GM19372 (cell line): ENCODE measurements around the gene BSG.

Experiments used
- ATAC-seq: cut with Tn5 transposase; IDR thresholded peaks from one replicate; pipeline ENCODE4 v1.9.1; 2021; ENCODE audit warnings: mild to moderate bottlenecking, low read depth, moderate library complexity; ENCODE audit not compliant: unreplicated experiment

The BSG gene

DNA sequence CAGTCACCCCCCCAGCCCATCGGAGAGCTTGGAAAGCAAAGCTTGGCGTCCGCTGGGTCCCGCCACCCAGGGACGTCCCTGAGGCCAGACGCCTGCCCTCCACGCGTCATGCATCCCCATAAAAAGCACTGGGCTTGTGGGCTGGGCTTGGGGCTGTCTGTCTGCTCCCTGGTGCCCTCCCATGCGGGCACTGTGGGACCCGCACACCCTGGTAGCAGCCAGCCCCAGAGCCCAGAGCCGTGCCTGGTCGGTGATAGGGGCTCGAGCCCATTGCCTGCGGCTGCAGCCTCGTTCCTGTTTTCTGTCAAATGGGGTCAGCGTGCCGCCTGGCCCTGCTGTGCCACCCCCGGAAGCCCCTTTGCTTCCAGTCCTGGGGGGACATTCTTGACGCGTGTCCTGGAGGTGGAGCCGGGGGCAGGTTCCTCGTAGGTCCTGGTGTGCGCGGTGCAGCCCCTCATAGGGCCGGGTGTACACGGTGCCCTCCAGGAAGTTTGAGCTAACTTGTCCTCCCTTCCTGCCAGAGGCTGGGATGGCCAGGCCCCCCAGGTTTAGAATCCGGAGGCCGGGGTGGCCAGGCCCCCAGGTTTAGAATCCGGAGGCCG is 32.9 kb upstream of the BSG start:
- no peak for ATAC-seq

DNA sequence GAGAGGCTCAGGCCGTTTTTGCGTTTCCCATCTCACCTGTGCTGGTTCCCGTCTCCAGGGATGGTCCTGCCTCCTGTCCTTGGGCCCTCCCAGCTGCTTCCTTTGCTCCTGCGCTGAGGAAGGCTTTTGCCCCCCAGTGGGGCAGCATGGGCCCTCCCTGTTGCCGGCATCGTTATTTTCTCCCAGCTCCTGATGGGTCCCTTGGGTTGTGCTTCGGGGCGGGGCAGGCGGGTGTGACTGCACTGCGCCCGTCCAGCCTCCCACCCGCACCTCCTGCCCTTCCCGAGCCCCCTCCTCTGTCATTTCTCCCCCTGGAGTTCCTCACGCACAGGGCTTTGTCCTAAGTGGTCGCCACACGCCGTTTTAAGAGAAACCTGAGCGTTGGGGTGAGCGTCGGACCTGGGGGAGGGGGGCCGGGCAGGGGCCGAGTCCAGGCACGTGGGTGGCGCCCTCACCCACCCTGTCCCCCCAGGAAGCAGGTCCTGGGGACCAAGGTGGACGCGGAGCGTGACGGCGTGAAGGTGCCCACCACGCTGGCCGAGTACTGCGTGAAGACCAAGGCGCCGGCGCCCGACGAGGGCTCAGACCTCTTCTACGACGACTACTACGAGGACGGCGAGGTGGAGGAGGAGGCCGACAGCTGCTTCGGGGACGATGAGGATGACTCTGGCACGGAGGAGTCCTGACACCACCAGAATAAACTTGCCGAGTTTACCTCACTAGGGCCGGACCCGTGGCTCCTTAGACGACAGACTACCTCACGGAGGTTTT is 31.3 kb upstream of the BSG start:
- ATAC-seq: no peak

DNA sequence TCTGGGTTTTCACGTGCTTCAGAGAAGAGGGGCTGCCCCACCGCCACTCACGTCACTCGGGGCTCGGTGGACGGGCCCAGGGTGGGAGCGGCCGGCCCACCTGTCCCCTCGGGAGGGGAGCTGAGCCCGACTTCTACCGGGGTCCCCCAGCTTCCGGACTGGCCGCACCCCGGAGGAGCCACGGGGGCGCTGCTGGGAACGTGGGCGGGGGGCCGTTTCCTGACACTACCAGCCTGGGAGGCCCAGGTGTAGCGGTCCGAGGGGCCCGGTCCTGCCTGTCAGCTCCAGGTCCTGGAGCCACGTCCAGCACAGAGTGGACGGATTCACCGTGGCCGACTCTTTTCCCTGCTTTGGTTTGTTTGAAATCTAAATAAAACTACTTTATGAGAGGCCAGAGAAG is 30.7 kb upstream of the BSG start:
- no peak for ATAC-seq

DNA sequence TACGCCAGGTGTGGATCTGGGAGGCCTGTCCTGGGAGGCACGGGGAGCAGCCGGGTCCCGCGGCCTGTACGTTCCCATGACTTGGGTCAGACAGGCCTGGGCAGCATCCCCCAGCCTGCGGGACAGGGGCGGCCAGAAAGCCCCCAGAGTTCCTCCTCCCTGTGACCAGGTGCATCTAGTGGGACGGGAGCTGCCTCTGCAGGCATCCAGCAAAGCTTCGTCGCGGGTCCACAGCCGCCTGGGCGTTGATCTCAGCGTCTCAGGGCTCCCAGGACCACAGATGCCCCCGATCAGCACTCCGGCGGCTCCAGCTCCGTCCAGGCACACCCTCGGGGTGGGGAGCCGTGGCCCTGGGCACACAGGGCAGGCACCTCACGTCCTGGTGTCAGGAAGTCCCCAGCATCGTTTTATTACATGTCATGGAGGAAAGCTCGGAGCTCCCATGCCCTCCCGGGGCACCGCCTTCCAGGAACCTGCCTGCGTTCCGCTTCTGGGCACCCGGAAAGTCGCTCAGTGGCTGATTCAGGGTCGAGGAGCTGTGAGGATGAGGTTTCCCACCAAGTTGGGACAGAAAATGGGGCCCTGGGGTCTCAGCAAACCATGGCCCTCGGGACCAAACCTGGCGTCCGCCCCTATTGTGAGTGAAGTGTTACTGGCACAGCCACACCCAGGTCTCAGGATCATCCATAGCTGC is 30.1 kb upstream of the BSG start:
- no peak for ATAC-seq

DNA sequence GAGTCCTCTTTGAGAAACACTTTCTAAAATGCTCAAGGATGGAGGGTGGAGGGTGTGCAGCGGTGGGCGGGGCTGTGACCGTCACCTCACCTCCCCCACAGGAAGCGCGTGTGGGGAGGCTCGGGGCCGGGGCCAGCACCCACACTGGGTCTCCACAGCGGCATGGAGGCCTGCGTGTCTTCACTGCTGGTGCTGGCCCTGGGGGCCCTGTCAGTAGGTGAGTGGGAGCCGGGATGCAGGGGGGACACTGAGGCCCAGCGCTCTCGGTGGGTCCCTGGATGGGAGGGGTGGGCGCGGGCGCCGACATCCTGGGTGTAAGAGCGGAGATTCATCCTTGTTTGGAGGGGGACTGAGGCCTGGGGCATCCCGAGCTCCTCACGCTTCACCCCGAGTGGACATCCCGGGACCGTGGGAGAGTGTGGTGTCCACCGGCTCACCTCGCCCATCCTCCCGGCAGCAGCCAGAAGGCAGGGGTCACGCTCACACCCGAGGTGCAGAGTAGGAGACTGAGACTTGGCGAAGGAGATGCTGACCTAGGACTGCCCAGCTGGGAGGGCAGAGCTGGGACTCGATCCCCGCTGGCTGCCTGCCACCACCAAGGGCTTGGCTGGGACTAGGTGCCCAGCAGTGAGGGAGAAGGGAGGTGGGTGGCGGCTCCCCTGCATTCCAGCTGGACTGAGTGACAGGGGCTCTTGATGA is 28.3 kb upstream of the BSG start, which contains the start of gene GZMM:
TSS of gene GZMM (plus strand) at position 144 of the 699 bp plus-strand sequence. CDS start at position 163, 19 bp downstream.
- ATAC-seq: no peak

DNA sequence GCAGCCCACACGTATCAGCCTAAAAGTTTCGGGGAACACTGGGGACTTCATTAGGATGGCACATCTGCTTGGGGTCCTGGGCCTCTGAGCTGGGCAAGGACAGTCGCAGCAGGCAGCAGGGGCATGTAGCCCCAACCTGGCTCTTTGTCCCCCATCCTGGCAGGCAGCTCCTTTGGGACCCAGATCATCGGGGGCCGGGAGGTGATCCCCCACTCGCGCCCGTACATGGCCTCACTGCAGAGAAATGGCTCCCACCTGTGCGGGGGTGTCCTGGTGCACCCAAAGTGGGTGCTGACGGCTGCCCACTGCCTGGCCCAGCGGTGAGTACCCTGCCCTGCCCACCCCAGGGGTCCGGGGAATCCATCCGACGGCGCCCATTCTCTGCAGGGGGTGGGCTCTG is 25.3 kb upstream of the BSG start:
- no peak for ATAC-seq

DNA sequence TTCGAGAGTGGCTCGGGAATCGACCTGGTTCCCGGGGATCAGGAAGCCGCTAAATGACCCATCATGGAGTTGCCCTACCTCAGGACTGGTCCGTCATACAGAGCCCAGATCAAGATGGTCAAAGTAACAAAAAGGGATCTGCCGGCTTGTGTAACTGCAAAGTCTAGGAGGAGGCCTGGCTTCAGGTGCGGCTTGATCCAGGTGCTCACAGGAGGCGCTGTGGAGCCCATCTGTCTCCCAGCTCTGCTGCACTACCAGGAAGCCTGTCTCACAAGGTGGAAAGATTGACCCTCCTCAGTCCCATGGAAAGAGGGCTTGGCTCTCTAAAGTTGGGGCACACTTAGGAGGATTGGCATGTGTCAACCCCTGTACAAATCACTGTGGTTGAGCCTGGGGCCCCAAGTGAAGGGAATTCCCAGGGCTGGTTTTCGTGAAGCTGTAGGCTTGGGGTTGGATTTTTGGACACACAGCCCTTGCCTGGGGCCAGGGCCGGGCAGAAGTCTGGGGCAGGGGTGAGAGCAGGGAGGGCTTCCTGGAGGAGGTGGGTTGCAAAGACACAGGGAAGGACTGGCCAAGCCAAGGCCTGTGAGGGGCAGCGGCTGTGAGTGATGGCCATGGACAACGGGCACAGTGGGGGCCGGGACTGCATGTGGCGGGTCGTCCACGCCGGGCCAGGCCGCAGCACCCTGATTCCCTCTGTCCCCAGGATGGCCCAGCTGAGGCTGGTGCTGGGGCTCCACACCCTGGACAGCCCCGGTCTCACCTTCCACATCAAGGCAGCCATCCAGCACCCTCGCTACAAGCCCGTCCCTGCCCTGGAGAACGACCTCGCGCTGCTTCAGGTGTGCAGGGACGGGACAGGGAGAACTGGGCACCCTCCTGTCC is 24.3 kb upstream of the BSG start:
- no peak for ATAC-seq

DNA sequence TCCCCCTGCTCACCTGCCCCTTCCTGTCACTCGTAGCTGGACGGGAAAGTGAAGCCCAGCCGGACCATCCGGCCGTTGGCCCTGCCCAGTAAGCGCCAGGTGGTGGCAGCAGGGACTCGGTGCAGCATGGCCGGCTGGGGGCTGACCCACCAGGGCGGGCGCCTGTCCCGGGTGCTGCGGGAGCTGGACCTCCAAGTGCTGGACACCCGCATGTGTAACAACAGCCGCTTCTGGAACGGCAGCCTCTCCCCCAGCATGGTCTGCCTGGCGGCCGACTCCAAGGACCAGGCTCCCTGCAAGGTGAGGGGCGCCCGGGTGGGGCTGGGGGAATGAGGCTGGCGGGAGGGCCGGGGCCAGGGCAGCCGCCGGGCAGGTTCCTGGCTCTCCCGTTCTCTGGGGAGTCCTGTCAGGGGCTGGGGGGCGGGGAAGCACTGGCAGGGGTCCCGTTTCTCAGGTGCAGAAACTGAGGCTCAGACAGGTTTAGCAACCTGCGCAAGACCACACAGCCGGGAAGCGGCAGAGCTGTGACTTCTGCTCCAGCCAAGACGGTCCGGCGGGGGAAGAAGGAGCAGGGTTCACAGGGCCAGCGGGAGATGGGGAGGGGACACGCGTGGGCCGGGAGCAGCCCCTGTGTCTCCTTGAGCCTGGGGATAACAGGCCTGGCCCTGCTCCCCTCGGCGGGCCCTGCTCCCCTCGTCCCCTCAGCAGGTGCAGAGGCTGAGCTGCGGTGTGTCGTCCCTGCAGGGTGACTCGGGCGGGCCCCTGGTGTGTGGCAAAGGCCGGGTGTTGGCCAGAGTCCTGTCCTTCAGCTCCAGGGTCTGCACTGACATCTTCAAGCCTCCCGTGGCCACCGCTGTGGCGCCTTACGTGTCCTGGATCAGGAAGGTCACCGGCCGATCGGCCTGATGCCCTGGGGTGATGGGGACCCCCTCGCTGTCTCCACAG is 23.2 kb upstream of the BSG start:
- no peak for ATAC-seq

DNA sequence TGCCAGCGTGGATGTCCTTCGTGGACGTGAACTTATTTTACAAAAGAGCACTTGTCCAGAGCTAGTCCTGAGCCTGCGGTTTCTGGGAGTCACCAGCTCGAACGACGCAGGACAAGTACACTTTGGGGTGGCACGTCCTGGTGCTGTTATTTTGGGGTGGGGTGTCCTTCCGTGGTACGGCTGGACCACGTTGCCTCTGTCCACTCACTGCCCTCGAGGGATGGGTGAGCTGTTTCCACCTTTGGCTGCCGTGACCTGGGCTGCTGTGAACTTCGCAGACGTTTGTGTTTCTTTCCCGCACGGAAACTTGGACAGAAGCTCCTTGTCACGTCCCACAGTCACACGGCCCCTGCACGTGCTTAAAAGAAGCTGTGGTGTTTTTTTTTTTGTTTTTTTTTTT is 17.6 kb upstream of the BSG start:
- no peak for ATAC-seq

DNA sequence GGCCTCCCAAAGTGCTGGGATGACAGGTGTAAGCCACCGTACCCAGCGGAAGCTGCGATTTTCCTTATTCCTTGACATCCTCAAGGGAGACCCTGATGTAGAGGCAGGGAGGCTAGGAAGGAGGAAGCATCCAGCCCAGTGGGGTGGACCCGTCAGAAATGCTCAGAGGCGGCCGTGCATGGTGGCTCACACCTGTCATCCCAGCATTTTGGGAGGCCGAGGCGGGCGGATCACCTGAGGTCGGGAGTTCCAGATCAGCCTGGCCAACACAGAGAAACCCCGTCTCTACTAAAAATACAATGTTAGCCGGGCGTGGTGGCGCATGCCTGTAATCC is 17.0 kb upstream of the BSG start:
- ATAC-seq: no peak

DNA sequence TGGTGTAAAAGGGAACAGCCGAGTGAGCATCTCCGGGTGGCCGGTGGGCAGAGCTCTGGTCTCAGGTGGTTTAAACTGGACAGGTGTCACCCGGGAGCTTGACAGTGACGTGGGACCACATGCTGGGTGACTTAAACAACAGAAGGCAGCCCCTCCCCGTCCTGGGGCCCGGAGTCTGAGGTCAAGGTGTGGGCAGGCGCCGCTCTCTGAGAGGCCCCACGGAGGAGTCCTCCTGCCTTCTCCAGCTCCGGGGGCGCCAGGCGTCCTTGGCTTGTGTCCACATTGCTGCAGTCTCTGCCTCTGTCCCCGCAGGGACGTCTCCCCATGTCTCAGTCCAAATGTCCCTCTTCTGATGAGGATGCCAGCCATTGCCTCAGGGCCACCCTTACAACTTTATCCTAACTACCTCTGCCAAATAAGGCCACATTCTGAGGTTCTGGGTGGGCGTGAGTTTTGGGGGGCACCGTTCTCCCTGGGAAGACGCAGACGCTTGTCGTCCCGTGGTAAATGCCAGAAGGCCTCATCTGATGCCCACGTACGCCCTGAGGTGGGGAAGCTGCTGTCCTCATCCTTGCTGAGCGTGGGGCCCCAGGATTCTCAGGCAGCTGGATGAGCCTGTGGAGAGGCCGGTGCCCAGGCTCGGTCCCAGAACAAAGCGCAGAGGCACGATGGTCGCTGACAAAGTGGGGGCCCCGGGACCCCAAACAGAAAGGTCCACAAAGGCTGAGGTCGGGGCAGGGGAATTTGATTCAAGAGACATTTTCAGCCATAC is 15.6 kb upstream of the BSG start:
- no peak for ATAC-seq

DNA sequence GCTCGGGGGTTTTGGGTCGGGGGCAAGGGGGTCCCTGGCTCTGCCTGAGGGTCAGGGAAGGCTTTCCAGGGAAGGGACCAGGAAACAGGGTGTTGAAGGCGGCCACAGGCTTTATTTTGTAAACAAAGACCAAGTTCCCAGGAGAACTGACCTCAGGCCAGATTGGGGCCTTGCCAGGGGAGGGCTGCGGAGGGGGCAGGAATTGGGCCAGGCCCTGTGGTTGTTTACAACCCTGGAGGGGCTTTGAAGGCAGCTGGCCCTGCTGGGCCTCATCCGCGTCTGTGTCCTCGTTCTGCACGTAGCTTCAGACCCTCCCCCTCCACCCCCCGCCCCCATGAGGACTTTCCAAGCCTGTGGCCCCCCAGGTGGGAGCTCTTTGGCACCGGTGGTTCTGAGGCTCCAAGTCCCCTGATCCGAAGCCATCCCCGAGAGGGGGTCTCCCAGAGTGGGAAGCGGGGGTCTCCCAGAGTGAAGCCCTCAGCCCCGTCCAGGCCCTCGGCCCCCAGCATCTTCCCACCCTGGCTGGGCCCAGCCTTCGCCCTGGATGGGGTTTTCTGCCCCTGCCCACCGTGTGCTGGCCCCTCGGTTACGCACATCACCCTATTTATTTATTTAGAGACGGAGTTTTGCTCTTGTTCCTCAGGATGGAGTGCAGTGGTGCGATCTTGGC is 13.5 kb upstream of the BSG start:
- ATAC-seq: no peak

DNA sequence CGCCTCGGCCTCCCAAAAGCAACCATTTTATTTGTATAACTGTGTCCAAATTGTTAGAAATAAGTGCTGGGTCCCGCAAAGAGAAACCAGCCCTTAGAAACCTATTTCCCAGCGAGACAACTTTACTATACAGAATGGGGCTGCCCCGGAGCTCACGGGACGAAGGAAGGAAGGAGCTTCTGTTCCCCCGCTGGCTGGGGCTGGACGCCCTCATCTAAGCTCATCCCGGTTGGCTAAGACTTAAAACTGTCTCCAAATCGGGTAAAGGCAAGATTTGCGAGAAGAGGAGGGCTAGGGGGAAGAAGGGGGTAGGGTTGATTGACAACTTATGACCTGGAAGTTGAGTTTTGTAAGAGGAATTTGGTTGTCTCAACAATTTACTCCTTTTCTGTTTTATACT is 12.3 kb upstream of the BSG start:
- ATAC-seq: no peak

DNA sequence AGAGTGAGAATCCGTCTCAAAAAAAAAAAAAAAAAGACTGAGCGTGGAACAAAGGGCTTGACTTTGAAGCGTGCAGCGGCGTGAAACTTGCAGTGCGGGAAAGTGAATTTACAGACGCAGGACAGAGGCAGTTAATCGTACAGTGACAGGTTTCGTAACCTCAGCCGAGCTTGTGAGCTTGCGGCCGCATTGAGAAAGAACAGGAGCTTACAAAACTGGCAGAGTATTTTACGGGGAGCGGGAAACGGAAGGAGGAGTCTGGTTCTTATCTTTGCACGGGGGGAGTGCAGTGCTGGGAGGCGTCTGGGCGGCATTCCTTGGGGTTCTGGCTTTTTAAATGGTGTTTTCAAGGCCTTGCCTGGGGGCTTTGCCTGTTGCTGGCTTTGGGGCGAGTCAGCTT is 6.0 kb upstream of the BSG start:
- no peak for ATAC-seq

DNA sequence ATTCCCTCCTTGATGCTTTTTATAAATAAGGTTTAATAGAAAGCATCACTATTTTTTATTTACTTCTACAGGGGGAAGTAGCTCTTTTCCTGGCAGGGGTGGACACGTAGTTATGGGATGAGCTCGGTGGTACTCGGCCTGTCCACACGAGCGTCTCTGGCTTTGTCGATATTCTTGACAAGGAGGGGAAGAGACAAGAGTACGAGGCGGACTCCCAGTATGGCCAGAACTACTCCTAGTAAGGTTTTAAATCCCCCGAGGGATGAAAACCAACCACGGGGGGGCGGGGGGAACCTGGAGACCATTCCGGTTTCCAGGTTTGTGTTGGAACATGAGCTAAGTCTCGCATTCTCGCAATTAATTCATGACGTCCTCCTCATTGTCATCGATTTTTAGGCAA is 5.6 kb upstream of the BSG start:
- no peak for ATAC-seq

DNA sequence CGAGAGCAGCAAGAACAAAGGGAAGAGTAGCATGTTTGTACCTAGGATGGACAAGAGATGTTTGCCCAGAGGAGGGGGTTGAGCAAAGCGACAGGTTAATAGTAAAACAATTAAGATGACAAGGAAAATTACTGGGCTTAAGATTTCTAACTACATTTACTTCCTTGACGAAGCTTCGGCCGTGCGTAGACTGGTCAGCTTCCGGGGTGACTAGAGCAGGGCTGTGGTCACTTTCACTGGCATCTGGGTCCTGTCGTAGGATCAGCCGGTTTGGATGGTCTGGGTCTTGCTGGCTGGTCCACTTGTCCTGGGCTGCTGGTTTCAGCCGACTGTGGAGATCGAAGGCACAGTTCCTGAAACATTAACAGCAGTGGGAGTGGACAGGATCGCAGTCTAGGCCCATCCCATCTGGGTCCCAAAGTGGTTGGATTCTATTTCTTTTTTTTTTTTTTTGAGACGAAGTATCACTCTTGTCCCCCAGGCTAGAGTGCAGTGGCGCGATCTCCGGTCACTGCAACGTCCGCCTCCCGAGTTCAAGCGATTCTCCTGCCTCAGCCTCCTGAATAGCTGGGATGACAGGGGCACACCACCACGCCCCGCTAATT is 5.0 kb upstream of the BSG start:
- ATAC-seq: no peak

DNA sequence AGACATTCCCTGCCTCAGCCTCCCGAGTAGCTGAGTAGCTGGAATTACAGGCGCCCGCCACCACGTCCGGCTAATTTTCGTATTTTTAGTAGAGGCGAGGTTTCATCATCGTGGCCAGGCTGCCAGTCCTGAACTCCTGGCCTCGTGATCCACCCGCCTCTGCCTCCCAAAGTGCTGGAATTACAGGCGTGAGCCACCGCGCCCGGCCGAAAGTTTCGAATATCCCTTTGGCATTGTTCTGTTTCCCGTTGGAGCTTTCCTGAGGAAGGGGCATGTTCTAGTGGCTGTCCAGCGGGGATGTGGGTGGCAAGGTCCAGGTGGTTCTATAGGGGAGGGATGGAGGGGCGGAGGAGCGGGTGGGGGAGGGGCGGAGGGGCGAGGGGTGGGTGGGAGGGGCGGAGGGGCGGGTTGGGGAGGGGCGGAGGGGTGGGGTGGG is 2.1 kb upstream of the BSG start:
- ATAC-seq: no peak
